SK-N-MC (cell line): Measurements from ENCODE around the gene HJURP.

Experiments
- DNase-seq: peaks from one replicate; pipeline ENCODE4 v3.0.0-alpha.2; 2011; ENCODE audit warnings: low read depth, low spot score
- H3K27ac ChIP-seq: fragments of 200-600 bp; sonication (generic); 2 replicates; pipeline ENCODE4 v1.5.1; 2016; ENCODE audit warnings: mixed run types
- H3K36me3 ChIP-seq: fragments of 200-600 bp; sonication (generic); 2 replicates; pipeline ENCODE4 v1.6.1; 2017; ENCODE audit warnings: antibody characterized with exemption, low read length, mixed read lengths; ENCODE audit not compliant: insufficient read depth
- H3K4me3 ChIP-seq: fragments of 200-600 bp; sonication (generic); 2 replicates; pipeline ENCODE4 v1.5.1; 2016
- H3K9ac ChIP-seq: fragments of 200-600 bp; sonication (generic); 2 replicates; pipeline ENCODE4 v1.8.0; 2017; ENCODE audit warnings: mixed run types, mixed read lengths; ENCODE audit not compliant: insufficient read length
- H3K9me3 ChIP-seq: fragments of 200-600 bp; sonication (generic); 2 replicates; pipeline ENCODE4 v1.6.1; 2017; ENCODE audit warnings: low read depth, mild to moderate bottlenecking, antibody characterized with exemption, low read length, moderate library complexity, mixed read lengths
- EZH2 ChIP-seq: fragments of 200-600 bp; sonication (generic); IDR thresholded peaks from one replicate; pipeline ENCODE4 v1.6.1; 2017; ENCODE audit warnings: antibody characterized with exemption
- FOXP2 ChIP-seq: optimal IDR thresholded peaks from 2 replicates; pipeline ENCODE3; 2011; ENCODE audit warnings: mild to moderate bottlenecking, moderate library complexity; ENCODE audit not compliant: insufficient read depth; ENCODE audit errors: extremely low read length, control extremely low read depth
- POLR2AphosphoS5 ChIP-seq: IDR thresholded peaks from 2 replicates; pipeline ENCODE4 v1.6.1; 2012; ENCODE audit warnings: mild to moderate bottlenecking, low read depth, low read length, borderline replicate concordance

HJURP gene

GRCh38 chr2:233816771-233817170 is 37.6 kb downstream of the HJURP start:
- Histone ChIP-seq H3K36me3 (peaks cover 11% of the 10 kb centered on the region; the same call in 1 of the 2 replicates), H3K4me3 (no peak overlapping the region), H3K27ac (no peak overlapping the region), H3K9ac (no peak overlapping the region), H3K9me3 (no peaks in the 10 kb centered on the region)
- no peak for DNase-seq
- no peak for TF ChIP-seq FOXP2
- no peak for TF ChIP-seq EZH2
- TF ChIP-seq POLR2AphosphoS5 = no peak

- H3K9me3 ChIP-seq = no peaks in the 10 kb centered on the region
- no peak overlapping the region for H3K9ac ChIP-seq
- TF ChIP-seq EZH2 (no peak), FOXP2 (no peak), POLR2AphosphoS5 (no peak)
- H3K4me3 ChIP-seq = no peak overlapping the region
- no peak for DNase-seq
- H3K27ac ChIP-seq = no peak overlapping the region
- H3K36me3 ChIP-seq = peaks cover 11% of the 10 kb centered on the region; the same call in 1 of the 2 replicates
These were observed 38.0 kb downstream of the HJURP start for GRCh38 chr2:233816334-233816733.

GRCh38 chr2:233815861-233816260 is 38.5 kb downstream of the HJURP start:
- TF ChIP-seq POLR2AphosphoS5 (no peak), FOXP2 (no peak), EZH2 (no peak)
- H3K27ac ChIP-seq = no peak overlapping the region
- H3K4me3 ChIP-seq = no peak overlapping the region
- no peak overlapping the region for H3K9ac ChIP-seq
- no peak for DNase-seq
- peaks cover 11% of the 10 kb centered on the region; the same call in 1 of the 2 replicates for H3K36me3 ChIP-seq
- no peaks in the 10 kb centered on the region for H3K9me3 ChIP-seq

GRCh38 chr2:233814056-233814835 is 40.1 kb downstream of the HJURP start:
- Histone ChIP-seq H3K36me3 (peaks cover 11% of the 10 kb centered on the region; the same call in 1 of the 2 replicates), H3K27ac (no peak overlapping the region), H3K9ac (no peak overlapping the region), H3K4me3 (no peak overlapping the region), H3K9me3 (no peaks in the 10 kb centered on the region)
- TF ChIP-seq POLR2AphosphoS5 (0 out of 2 replicates have a peak, but pooled peaks have one; percentile 15), EZH2 (no peak)
- no peak for DNase-seq

GRCh38 chr2:233813236-233814055 is 40.9 kb downstream of the HJURP start:
- Histone ChIP-seq H3K9me3 (no peaks in the 10 kb centered on the region), H3K36me3 (peaks cover 11% of the 10 kb centered on the region; the same call in 1 of the 2 replicates), H3K9ac (no peak overlapping the region), H3K27ac (no peak overlapping the region), H3K4me3 (no peak overlapping the region)
- TF ChIP-seq POLR2AphosphoS5 = no peak; the same call in 1 of the 2 replicates
- no peak for TF ChIP-seq EZH2
- TF ChIP-seq FOXP2 = no peak
- DNase-seq = no peak

GRCh38 chr2:233811732-233812131 is 42.6 kb downstream of the HJURP start:
- peaks cover 11% of the 10 kb centered on the region; the same call in 1 of the 2 replicates for H3K36me3 ChIP-seq
- no peak overlapping the region for H3K27ac ChIP-seq
- no peak overlapping the region for H3K4me3 ChIP-seq
- H3K9me3 ChIP-seq = no peaks in the 10 kb centered on the region
- DNase-seq = no peak
- TF ChIP-seq FOXP2 (no peak), EZH2 (no peak), POLR2AphosphoS5 (no peak)
- no peak overlapping the region for H3K9ac ChIP-seq

- Histone ChIP-seq H3K36me3 (peaks cover 8% of the 10 kb centered on the region; the same call in 1 of the 2 replicates), H3K9me3 (no peaks in the 10 kb centered on the region), H3K4me3 (no peak overlapping the region), H3K27ac (no peak overlapping the region), H3K9ac (no peak overlapping the region)
- TF ChIP-seq POLR2AphosphoS5 (no peak), EZH2 (no peak), FOXP2 (no peak)
- no peak for DNase-seq
These were observed 43.2 kb downstream of the HJURP start for GRCh38 chr2:233811087-233811486.

GRCh38 chr2:233810385-233810784 is 44.0 kb downstream of the HJURP start:
- no peaks in the 10 kb centered on the region for H3K9me3 ChIP-seq
- H3K27ac ChIP-seq = no peak overlapping the region
- TF ChIP-seq FOXP2 (no peak), POLR2AphosphoS5 (no peak), EZH2 (no peak)
- DNase-seq = no peak
- H3K36me3 ChIP-seq = peaks cover 5% of the 10 kb centered on the region; the same call in 1 of the 2 replicates
- H3K4me3 ChIP-seq = no peak overlapping the region
- H3K9ac ChIP-seq = no peak overlapping the region
